Measurements from ENCODE around the gene TSPEAR.

The TSPEAR gene

GRCh38 chr21:44637018-44637850 is 74.1 kb downstream of the TSPEAR start, which contains the start of gene KRTAP10-10:
Gene KRTAP10-10, plus strand, starts transcription at chr21:44637356. Its CDS starts 62 bp downstream, at chr21:44637418.
- TF ChIP-seq CTCF (IDR thresholded peaks at IDR 0.05) = no peak

GRCh38 chr21:44636209-44637017 is 75.0 kb downstream of the TSPEAR start:
- TF ChIP-seq CTCF (IDR thresholded peaks at IDR 0.05) = no peak

- no peak for TF ChIP-seq CTCF (IDR thresholded peaks at IDR 0.05)
These were observed 79.3 kb downstream of the TSPEAR start for GRCh38 chr21:44632067-44632466.

- no peak for TF ChIP-seq CTCF (IDR thresholded peaks at IDR 0.05)
These were observed 80.9 kb downstream of the TSPEAR start for GRCh38 chr21:44630440-44630839.

GRCh38 chr21:44628707-44629391 is 82.5 kb downstream of the TSPEAR start:
- no peak for TF ChIP-seq CTCF (IDR thresholded peaks at IDR 0.05)

GRCh38 chr21:44626673-44627143 is 84.7 kb downstream of the TSPEAR start, which contains the start of gene KRTAP10-9:
Gene KRTAP10-9, plus strand, starts transcription at chr21:44627093. Its CDS starts 79 bp downstream, at chr21:44627172.
- TF ChIP-seq CTCF (IDR thresholded peaks at IDR 0.05) = no peak

GRCh38 chr21:44626262-44626661 is 85.1 kb downstream of the TSPEAR start:
- TF ChIP-seq CTCF (IDR thresholded peaks at IDR 0.05) = no peak

Data from LNCAP (cell line).